Peyer's patch (tissue), 4 donors: ENCODE results near the gene LIN37. TPM values are rescaled to one million over a fixed set of nuclear protein-coding genes. Genes with fewer than 3 reads are reported as not detected.
A peak's percentile ranks its signal among the peaks of the same experiment; 100 is the strongest.
"Not testable (repeated sequence)": the region's sequence is repeated elsewhere in the genome, so short reads cannot be mapped to it uniquely, and the experiment has no call there.

Source experiments
- DNase-seq, 3 donors: peaks; one replicate each; pipeline ENCODE4 v3.0.0-alpha.2; 2017 to 2019
- H3K27ac ChIP-seq, 4 donors: fragments of 200-600 bp; sonication (generic); one replicate each; pipeline ENCODE4 v1.5.1; 2016 to 2019
- H3K27me3 ChIP-seq, 2 donors: fragments of 200-600 bp; sonication (generic); one replicate each; pipeline ENCODE4 v1.5.1; 2019
- H3K36me3 ChIP-seq, 3 donors: fragments of 200-600 bp; sonication (generic); one replicate each; pipeline ENCODE4 v1.5.1; 2016 to 2019
- H3K4me1 ChIP-seq, 4 donors: fragments of 200-600 bp; sonication (generic); one replicate each; pipeline ENCODE4 v1.5.1; 2016 to 2019
- H3K4me3 ChIP-seq, 4 donors: fragments of 200-600 bp; sonication (generic); 1 replicate in 3 of 4; 2 replicates in 1 of 4; pipeline ENCODE4 v1.5.1; 2016 to 2019; ENCODE audit warnings: mild to moderate bottlenecking in 1 of 4
- H3K9me3 ChIP-seq, 4 donors: fragments of 200-600 bp; sonication (generic); one replicate each; pipeline ENCODE4 v1.5.1; 2016 to 2019; ENCODE audit warnings: mild to moderate bottlenecking in 1 of 4
- POLR2A ChIP-seq, 2 donors: fragments of 450-650 bp; IDR thresholded peaks; one replicate each; pipeline ENCODE4 v1.5.1; 2017; ENCODE audit warnings: antibody characterized with exemption in 2 of 2, mild to moderate bottlenecking in 2 of 2, moderate library complexity in 2 of 2
- total RNA-seq, 4 donors: library from RNA; depleted of rRNA; stranded (reverse); fragments of >200 nt; gene quantifications; one replicate each; pipeline ENCODE4 v1.1.0, GENCODE V29; 2016
- TF ChIP-seq, protein P1 (sequence below), 6 experiments: fragments of 450-650 bp in 4 of 6; fragments of 200-600 bp in 2 of 6; sonication (generic) in 1 of 6; IDR thresholded peaks; one replicate each; pipeline ENCODE4 v1.5.1; 2017 to 2019; ENCODE audit warnings: antibody characterized with exemption in 6 of 6, mild to moderate bottlenecking in 3 of 6, moderate library complexity in 1 of 6

The LIN37 gene
- total RNA-seq, 4 donors from 2014 or later = 11.6 to 30.5 (median 20.2) TPM

- H3K27ac ChIP-seq = no peak overlapping the region
- H3K36me3 ChIP-seq = peaks cover 0 to 29% (median 0%) of the 10 kb centered on the region in 3 donors
- no peaks in the 10 kb centered on the region for H3K4me1 ChIP-seq
- H3K4me3 ChIP-seq = no peak overlapping the region
- no peaks in the 10 kb centered on the region for H3K9me3 ChIP-seq
- peak in 1 of 3 donors; percentile 35 for DNase-seq
- no peaks in the 10 kb centered on the region for H3K27me3 ChIP-seq
- TF ChIP-seq, protein P1, sequence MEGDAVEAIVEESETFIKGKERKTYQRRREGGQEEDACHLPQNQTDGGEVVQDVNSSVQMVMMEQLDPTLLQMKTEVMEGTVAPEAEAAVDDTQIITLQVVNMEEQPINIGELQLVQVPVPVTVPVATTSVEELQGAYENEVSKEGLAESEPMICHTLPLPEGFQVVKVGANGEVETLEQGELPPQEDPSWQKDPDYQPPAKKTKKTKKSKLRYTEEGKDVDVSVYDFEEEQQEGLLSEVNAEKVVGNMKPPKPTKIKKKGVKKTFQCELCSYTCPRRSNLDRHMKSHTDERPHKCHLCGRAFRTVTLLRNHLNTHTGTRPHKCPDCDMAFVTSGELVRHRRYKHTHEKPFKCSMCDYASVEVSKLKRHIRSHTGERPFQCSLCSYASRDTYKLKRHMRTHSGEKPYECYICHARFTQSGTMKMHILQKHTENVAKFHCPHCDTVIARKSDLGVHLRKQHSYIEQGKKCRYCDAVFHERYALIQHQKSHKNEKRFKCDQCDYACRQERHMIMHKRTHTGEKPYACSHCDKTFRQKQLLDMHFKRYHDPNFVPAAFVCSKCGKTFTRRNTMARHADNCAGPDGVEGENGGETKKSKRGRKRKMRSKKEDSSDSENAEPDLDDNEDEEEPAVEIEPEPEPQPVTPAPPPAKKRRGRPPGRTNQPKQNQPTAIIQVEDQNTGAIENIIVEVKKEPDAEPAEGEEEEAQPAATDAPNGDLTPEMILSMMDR (IDR thresholded peaks at IDR 0.05) = no peak
- TF ChIP-seq POLR2A (IDR thresholded peaks at IDR 0.05) = no peak
Observed at GRCh38 chr19:35766571-35767104, 18.3 kb downstream of the LIN37 start.

GRCh38 chr19:35767288-35768081, 19.1 kb downstream of the LIN37 start:
- TF ChIP-seq, protein P1 (IDR thresholded peaks at IDR 0.05) = no peak
- no peak for TF ChIP-seq POLR2A (IDR thresholded peaks at IDR 0.05)
- Histone ChIP-seq H3K36me3 (peaks cover 0 to 22% (median 0%) of the 10 kb centered on the region in 3 donors), H3K27me3 (no peaks in the 10 kb centered on the region), H3K4me1 (no peaks in the 10 kb centered on the region), H3K4me3 (no peak overlapping the region), H3K27ac (no peak overlapping the region), H3K9me3 (no peaks in the 10 kb centered on the region)
- DNase-seq = no peak

- H3K27me3 ChIP-seq = no peaks in the 10 kb centered on the region
- no peak overlapping the region for H3K27ac ChIP-seq
- no peaks in the 10 kb centered on the region for H3K9me3 ChIP-seq
- no peaks in the 10 kb centered on the region for H3K4me1 ChIP-seq
- DNase-seq = no peak
- H3K4me3 ChIP-seq = no peak overlapping the region
- peaks cover 0 to 22% (median 0%) of the 10 kb centered on the region in 3 donors for H3K36me3 ChIP-seq
- TF ChIP-seq POLR2A (IDR thresholded peaks at IDR 0.05) = no peak
- TF ChIP-seq, protein P1 (IDR thresholded peaks at IDR 0.05) = no peak
Observed at GRCh38 chr19:35768082-35768421, 19.7 kb downstream of the LIN37 start.

DNA sequence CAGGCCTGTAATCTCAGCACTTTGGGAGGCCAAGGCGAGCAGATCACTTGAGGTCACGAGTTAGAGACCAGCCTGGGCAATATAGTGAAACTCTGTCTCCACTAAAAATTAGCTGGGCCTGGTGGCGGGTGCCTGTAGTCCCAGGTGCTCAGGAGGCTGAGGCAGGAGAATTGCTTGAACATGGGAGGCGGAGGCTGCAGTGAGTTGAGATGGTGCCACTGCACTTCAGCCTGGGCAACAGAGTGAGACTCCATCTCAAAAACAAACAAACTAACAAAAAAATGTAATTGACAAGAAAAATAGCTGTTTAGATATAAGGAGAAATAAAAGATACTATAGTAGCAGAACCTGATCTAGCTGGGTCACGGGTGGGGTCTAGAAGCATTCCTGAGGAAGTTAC, 24.0 kb downstream of the LIN37 start:
- not testable (repeated sequence) for H3K27ac ChIP-seq, H3K36me3 ChIP-seq, H3K4me3 ChIP-seq, H3K9me3 ChIP-seq, H3K27me3 ChIP-seq, DNase-seq
- H3K4me1 ChIP-seq = peaks cover 0 to 15% (median 5%) of the 10 kb centered on the region in 4 donors

DNA sequence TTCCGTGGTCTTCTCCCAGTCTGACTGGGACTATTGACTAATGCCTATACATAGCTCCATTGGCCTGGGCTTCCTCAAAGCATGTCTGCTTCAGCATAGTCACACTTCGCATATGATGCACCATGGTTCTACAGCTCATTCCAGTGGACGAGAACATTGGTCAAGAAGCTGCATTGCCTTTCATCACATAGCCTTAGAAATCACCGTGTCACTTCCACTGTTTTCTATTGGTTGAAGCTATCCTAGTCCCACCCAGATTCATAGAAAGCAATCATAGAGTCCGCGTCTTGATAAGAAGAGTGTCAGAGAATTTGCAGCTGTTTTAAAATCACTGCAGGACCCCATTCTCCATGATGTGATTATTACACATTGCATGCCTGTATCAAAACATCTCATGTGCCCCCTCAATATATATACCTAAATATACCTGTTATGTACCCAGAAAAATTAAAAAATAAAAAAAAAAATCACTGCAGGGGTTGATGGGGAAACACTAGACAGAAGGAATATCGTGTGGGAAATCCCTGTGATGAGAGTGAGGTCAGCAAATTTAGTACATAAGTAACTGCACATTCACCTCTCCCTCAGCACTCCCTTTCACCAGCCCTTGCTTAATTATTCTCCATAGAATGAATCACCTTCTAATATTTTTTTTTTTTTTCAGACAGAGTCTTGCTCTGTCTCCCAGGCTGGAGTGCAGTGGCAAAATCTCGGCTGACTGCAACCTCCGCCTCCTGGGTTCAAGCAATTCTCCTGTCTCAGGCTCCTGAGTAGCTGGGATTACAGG, 24.8 kb downstream of the LIN37 start:
- TF ChIP-seq, protein P1 (IDR thresholded peaks at IDR 0.05) = no peak
- TF ChIP-seq POLR2A (IDR thresholded peaks at IDR 0.05) = no peak
- no peak overlapping the region for H3K4me3 ChIP-seq
- H3K9me3 ChIP-seq = no peaks in the 10 kb centered on the region
- H3K4me1 ChIP-seq = peaks cover 0 to 15% (median 5%) of the 10 kb centered on the region in 4 donors
- H3K27ac ChIP-seq = no peak overlapping the region
- no peak for DNase-seq
- H3K36me3 ChIP-seq = no peaks in the 10 kb centered on the region
- H3K27me3 ChIP-seq = no peaks in the 10 kb centered on the region
